ENCODE data around the gene TUBGCP2.

- TF ChIP-seq EZH2 (IDR thresholded peaks at IDR 0.05; ENCODE audit: insufficient read depth, low read length) (no peak), CTCF (IDR thresholded peaks at IDR 0.05; ENCODE audit: insufficient read depth, low read depth, low read length) (no peak)
Observed at GRCh38 chr10:133351408-133352318, 43.0 kb upstream of the TUBGCP2 start.
